DMS153 treated with DMSO at 0.1 percent for 48 hours (cell line): ENCODE results near the gene EIF2D.
A peak's percentile ranks its signal among the peaks of the same experiment; 100 is the strongest.
"Not testable (repeated sequence)": the region's sequence is repeated elsewhere in the genome, so short reads cannot be mapped to it uniquely, and the experiment has no call there.

Experiments used
- DNase-seq: peaks from one replicate; lab custom pipeline; 2025; ENCODE audit not compliant: unreplicated experiment; lab: John Stamatoyannopoulos, UW

EIF2D gene

GRCh38 chr1:206612129-206612876 is at the start of gene EIF2D:
Gene EIF2D (minus strand): TSS chr1:206612465. CDS start chr1:206612342, 123 bp downstream.
- DNase-seq = peak; percentile 97

DNA sequence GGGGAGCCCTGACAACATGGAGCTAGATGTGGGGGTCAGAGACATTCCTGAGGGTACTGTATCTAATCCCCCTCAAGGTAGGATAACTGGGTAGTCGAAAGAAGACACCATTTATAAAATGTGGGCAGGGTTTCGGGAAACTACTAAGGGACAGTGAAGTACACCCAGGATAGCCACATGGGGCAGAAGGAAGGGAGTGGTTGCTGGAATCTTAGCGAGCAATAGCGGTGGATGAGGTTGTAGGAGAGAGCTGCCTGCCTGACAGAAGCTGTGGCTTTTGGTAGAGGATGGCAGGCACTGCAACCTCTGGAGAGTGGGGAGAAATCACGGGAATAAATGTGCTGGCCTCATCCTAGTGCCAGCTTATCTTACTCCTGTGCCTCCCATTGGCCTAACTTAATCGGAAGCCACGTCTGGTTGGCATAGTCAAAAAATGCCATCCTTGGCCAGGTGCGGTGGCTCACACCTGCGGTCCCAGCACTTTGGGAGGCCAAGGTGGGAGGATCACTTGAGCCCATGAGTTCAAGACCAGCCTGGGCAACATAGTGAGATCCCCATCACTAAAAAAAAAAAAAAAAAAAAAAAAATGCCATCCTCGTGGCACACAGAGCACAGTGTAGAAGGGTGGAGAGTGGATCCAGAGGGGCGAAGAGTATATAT is 49.0 kb upstream of the EIF2D start:
- no peak for DNase-seq

GRCh38 chr1:206660136-206660535 is 47.9 kb upstream of the EIF2D start:
- no peak for DNase-seq

DNA sequence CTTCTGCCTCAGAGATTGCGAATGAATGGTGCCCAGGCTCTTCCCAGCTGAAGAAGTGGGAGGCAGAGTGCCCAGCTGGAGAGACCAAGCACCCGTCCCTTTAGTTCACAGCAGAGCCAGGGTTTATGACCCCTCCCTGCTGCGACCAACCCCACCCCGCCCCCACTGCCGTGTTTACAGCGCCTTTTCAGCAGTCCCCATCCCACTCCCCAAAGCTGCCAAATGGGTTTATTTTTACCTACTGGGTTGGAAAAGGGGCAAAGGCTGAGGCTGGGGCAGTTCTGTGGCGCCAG is 46.7 kb upstream of the EIF2D start:
- no peak for DNase-seq

GRCh38 chr1:206658264-206658980 is 46.2 kb upstream of the EIF2D start:
- no peak for DNase-seq

DNA sequence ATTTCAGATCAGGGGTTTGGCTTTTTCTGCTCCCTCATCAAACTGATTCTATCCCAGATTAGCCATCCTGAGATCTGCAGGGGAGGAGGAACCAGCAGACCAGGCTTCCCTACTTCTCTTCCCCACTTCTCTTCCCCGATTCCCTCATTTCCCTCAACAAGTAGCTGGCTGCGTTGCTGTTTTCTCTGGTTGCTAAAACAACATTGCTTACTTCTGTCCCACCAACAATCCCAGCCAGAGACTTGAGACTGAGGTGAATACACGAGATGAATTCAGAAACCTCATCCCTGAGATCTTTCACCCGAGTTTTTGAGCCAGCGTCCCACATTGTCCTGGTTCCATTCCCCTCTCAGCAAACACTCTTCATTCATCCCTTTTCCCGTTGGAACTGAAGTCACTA is 45.5 kb upstream of the EIF2D start:
- DNase-seq = no peak

GRCh38 chr1:206656936-206657335 is 44.7 kb upstream of the EIF2D start:
- DNase-seq = no peak

DNA sequence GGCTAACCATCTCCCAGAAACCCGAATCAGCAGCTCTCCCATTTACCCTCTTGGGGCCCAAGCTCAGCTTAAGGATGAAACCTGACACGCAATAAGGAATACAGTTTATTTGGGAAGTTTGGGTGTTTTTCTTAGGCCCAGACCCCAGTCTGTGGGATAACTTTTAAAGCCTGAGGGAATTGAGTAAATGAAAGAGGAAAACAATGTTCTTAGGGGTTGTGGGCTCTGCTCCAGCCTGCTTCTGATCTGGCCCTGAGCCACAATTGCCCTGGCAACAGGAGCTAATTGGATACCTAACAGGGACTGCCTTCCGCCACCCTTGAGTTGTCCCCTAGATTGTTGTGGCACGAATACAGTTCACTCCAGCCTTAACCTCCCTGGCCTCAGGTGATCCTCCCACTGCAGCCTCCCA is 43.2 kb upstream of the EIF2D start:
- peak; percentile 66 for DNase-seq

- DNase-seq = no peak
These were observed 42.6 kb upstream of the EIF2D start for GRCh38 chr1:206654828-206655227.

DNA sequence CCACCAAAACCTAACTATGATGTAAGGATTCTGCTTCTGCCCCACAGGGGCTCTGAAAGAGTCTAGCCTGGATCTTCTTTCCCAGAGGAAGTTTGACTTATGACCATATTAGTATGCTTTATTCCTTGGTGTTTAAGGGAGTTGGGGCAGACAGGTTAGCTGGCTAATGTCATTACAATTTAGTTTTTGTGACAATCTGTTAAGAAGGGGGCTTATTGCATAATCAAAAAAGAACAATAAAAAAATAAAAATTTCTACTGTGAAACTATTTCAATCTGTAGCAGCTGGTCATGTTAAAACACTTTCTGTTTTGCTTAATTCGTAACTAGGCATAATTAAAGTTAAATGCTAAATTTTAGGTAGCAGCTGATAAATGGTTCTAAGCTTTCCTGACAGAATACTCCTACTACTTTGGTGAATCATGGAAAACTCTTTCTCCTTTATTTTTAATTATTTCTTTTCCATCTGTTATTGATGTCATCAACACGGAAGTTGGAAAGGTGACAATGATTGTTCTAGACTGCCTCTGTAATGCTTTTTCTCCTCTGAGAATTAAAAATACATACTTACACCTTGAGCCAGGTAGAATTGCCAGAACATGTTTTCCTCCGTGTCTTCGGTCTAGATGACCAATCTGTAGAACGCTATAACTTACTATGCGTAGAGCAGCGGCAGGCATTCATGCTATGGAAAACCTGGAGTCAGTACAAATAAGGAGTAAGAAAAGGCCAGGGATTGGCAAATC is 41.6 kb upstream of the EIF2D start:
- no peak for DNase-seq

DNA sequence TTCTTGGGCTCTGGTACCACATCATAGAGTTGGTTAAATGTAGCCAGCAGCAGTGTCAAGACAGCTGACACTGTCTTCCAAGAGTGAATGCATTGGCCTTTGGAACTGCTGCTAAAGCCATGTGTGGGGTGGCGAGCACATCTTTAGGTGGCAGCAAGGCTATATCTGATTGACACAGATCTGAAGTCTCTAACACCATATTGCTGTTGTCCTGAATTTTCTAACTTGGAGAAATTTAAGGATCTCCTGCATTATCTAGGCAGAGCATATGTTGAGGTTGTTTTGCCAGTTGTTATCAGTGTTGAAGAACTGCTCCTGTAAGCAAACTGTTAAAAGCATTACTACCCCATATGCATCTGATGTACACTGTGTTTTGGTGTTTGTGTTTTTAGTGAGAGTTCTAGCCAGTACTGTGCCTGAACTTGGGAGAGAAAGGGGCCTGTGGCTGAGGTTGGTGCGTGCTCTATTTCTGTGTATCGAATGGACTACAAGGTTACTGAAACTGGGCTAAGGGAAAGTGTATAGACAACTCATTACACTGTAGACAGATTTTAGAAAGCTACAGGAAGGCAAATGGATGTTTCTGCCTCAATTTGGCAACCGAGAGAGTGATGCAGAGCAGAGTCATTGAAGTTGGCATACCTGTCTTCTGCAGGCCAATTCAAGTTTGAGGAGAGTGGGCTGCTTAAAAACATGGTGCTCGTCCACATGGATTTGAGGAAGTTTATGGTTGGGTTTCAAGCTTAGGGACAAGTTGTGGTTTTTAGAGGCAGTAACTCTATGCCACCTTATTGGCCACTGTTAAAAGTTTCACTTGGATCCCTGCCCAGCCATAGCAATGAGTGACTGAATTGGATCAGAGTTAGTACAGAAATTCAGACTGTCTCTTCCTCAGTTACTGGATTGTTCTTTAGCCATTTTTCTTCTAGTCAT is 40.0 kb upstream of the EIF2D start:
- no peak for DNase-seq

- no peak for DNase-seq
These were observed 38.7 kb upstream of the EIF2D start for GRCh38 chr1:206651014-206651413.

GRCh38 chr1:206649261-206649921 is 37.1 kb upstream of the EIF2D start:
- no peak for DNase-seq

DNA sequence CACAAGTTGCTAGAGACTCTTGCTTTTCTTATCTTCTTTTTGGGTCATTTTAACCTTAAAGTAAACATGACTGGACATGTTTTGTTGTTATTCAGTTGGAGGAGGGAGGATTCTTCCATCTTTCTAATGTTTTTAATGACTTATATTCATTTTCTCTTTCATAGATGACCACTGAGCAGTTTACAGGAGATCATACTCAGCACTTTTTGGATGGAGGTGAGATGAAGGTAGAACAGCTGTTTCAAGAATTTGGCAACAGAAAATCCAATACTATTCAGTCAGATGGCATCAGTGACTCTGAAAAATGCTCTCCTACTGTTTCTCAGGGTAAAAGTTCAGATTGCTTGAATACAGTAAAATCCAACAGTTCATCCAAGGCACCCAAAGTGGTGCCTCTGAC is 35.0 kb upstream of the EIF2D start:
- no peak for DNase-seq

- DNase-seq = no peak
These were observed 34.2 kb upstream of the EIF2D start for GRCh38 chr1:206646504-206646903.

GRCh38 chr1:206643118-206643698 is 30.9 kb upstream of the EIF2D start:
- no peak for DNase-seq

- not testable (repeated sequence) for DNase-seq
These were observed 29.8 kb upstream of the EIF2D start for GRCh38 chr1:206642074-206642473.

DNA sequence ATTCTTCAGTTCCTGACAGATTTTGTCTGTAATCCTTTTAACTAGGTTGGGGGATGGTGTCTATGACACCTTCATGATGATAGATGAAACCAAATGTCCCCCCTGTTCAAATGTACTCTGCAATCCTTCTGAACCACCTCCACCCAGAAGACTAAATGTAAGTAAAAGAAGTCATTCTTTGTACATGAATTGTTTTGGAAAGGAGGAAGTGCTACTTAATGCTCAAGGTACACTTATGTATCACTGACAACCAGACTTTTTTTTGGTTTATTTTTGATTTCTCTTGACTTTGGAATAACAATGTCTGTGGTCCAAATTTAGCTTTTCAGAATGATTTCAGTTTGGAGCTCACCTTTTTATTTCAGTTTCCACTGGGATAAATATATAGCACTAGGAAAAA is 25.3 kb upstream of the EIF2D start:
- no peak for DNase-seq

DNA sequence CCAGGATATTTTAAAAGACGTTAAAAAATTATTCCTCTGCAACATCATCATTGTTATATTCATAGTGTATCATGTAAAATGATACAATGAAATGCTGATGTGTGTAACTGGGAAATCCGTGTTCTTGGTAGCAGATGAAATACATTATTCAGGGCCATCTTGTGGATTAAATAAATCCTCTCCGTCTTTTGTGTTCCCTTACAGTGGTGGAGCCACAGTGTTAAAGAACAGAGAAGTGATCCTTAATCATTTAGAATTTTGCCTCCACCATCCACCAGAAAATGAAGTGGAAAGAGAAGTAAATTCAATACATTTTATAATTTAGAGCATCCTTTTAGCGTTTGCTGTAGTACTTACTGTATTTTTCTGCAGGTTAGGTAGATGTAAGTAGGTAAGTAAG is 24.4 kb upstream of the EIF2D start:
- no peak for DNase-seq

DNA sequence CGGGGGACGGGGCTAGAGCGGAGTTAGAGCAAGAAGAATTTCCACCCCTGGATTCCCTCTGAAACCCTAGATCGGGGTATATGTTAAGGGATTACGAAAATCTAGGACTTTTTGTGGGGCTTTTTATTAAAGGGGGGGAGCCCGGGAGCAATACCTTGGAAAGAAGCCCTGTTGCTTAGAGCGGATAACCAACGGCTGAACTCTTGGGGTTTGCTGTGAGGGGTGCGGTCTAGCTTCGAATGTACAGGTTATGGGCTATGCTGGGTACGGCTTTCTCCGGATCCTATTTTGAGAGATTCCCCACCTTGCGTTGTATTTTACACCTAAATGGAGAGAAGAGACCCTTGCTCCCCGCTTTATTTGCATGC is 23.7 kb upstream of the EIF2D start:
- DNase-seq = no peak
